HCT116 (cell line): ENCODE data around the gene PRR7. TPM values are rescaled to one million over a fixed set of nuclear protein-coding genes. Genes with fewer than 3 reads are reported as not detected.

ENCODE experiments used
- ATAC-seq: fragments of 200-7000 bp; cut with Tn5 transposase; 2 replicates; pipeline ENCODE4 v1.9.1; 2020; ENCODE audit warnings: mild to moderate bottlenecking, moderate library complexity
- BruUV-seq: library from RNA; stranded (reverse); fragments of 400-500 nt; replicated peaks from 2 replicates; lab custom pipeline; 2021; lab: Mats Ljungman, UMichigan
- CTCF ChIA-PET: fragments of 300-600 bp; sonication (Branson Sonifier 250); formaldehyde crosslinking; loops from one replicate; lab custom pipeline; 2021; ENCODE audit warnings: antibody characterized with exemption; lab: Charles Lee
- POLR2A ChIA-PET: fragments of 300-600, 350-600 bp; sonication (Branson Sonifier 250); formaldehyde crosslinking; loops from one replicate; lab custom pipeline; 2021; ENCODE audit warnings: antibody characterized with exemption; lab: Charles Lee
- RAD21 ChIA-PET, 2 experiments: fragments of 300-600 bp; sonication (Branson Sonifier 250); formaldehyde crosslinking; loops; one replicate each; lab custom pipeline; 2023; ENCODE audit warnings: low total read pairs in 2 of 2; ENCODE audit not compliant: uncharacterized antibody in 2 of 2, unreplicated experiment in 2 of 2, low non-redundant PET in 1 of 2; lab: Charles Lee
- DNase-seq: peaks from one replicate; pipeline ENCODE4 v3.0.0-alpha.2; 2010; ENCODE audit warnings: low read depth, low spot score
- H2AFZ ChIP-seq: fragments of 200-600 bp; shearing (Covaris generic), sonication (generic); 2 replicates; pipeline ENCODE4 v1.6.1; 2017; ENCODE audit warnings: low read depth, mixed run types, mixed read lengths, antibody characterized with exemption, low read length; ENCODE audit not compliant: poor library complexity, severe bottlenecking
- H3K27ac ChIP-seq: 2 replicates; pipeline ENCODE4 v1.5.1; 2012; ENCODE audit warnings: low read depth, low read length
- H3K27me3 ChIP-seq: fragments of 200-600 bp; sonication (generic); 2 replicates; pipeline ENCODE4 v1.6.1; 2016; ENCODE audit warnings: mixed run types, low read length, mixed read lengths; ENCODE audit not compliant: insufficient read depth
- H3K36me3 ChIP-seq, 2 experiments: fragments of 200-500 bp in 1 of 2; fragments of 200-600 bp in 1 of 2; sonication (Bioruptor generic) in 1 of 2; sonication (generic) in 1 of 2; 2 replicates each; pipeline versions ENCODE4 v1.5.1 to v1.6.1; 2014 to 2016; ENCODE audit warnings: low read length in 2 of 2, inconsistent platforms in 1 of 2, mixed read lengths in 1 of 2, mixed run types in 1 of 2; ENCODE audit not compliant: insufficient read depth in 2 of 2, control insufficient read depth in 1 of 2
- H3K4me1 ChIP-seq, 2 experiments: fragments of 200-600 bp in 1 of 2; sonication (generic) in 1 of 2; 2 replicates each; pipeline versions ENCODE4 v1.5.1 to v1.6.1; 2012 to 2017; ENCODE audit warnings: low read length in 2 of 2, inconsistent platforms in 1 of 2, mild to moderate bottlenecking in 1 of 2, mixed read lengths in 1 of 2, mixed run types in 1 of 2, moderate library complexity in 1 of 2; ENCODE audit not compliant: insufficient read depth in 2 of 2, control insufficient read depth in 1 of 2
- H3K4me2 ChIP-seq: fragments of 200-600 bp; sonication (generic); 2 replicates; pipeline ENCODE4 v1.6.1; 2017; ENCODE audit warnings: mixed run types, low read length, mixed read lengths
- H3K4me3 ChIP-seq, 2 experiments: fragments of 200-600 bp in 1 of 2; sonication (generic) in 1 of 2; replicated peaks in 1 of 2; 2 replicates each; pipeline ENCODE4 v1.5.1; 2011 to 2016; ENCODE audit warnings: low read length in 2 of 2, control low read depth in 1 of 2, low read depth in 1 of 2, mild to moderate bottlenecking in 1 of 2, mixed read lengths in 1 of 2, mixed run types in 1 of 2
- H3K79me2 ChIP-seq: fragments of 200-600 bp; sonication (generic); 2 replicates; pipeline ENCODE4 v1.6.1; 2017; ENCODE audit warnings: mild to moderate bottlenecking, mixed run types, low read length, moderate library complexity, mixed read lengths; ENCODE audit not compliant: insufficient read depth
- H3K9ac ChIP-seq: fragments of 200-600 bp; sonication (generic); 2 replicates; pipeline ENCODE4 v1.6.1; 2016; ENCODE audit warnings: low read length, mixed read lengths
- H3K9me2 ChIP-seq: fragments of 200-600 bp; sonication (generic), shearing (Covaris generic); 2 replicates; pipeline ENCODE4 v1.6.1; 2017; ENCODE audit warnings: mixed run types, mild to moderate bottlenecking, moderate library complexity; ENCODE audit not compliant: insufficient read depth
- H3K9me3 ChIP-seq, 2 experiments: fragments of 200-500 bp in 1 of 2; fragments of 200-600 bp in 1 of 2; sonication (Bioruptor generic) in 1 of 2; sonication (generic) in 1 of 2; 2 replicates each; pipeline ENCODE4 v1.6.1; 2014 to 2017; ENCODE audit warnings: low read length in 2 of 2, mixed read lengths in 2 of 2, inconsistent platforms in 1 of 2, low read depth in 1 of 2, mild to moderate bottlenecking in 1 of 2, mixed run types in 1 of 2, moderate library complexity in 1 of 2; ENCODE audit not compliant: control insufficient read depth in 1 of 2, insufficient read depth in 1 of 2
- H4K20me1 ChIP-seq: fragments of 200-600 bp; sonication (generic), shearing (Covaris generic); 2 replicates; pipeline ENCODE4 v1.6.1; 2017; ENCODE audit warnings: mixed run types, mild to moderate bottlenecking, moderate library complexity; ENCODE audit not compliant: insufficient read depth
- ATF3 ChIP-seq: IDR thresholded peaks from 2 replicates; pipeline ENCODE4 v1.6.1; 2012
- EGR1 ChIP-seq: IDR thresholded peaks from 2 replicates; pipeline ENCODE4 v1.6.1; 2012; ENCODE audit warnings: low read depth
- EZH2phosphoT487 ChIP-seq: fragments of 200-600 bp; IDR thresholded peaks from 2 replicates; pipeline ENCODE4 v1.6.1; 2018; ENCODE audit warnings: antibody characterized with exemption, borderline replicate concordance
- FOSL1 ChIP-seq: IDR thresholded peaks from 2 replicates; pipeline ENCODE4 v1.6.1; 2012; ENCODE audit warnings: low read depth
- JUND ChIP-seq: IDR thresholded peaks from 2 replicates; pipeline ENCODE4 v1.6.1; 2012
- POLR2A ChIP-seq: IDR thresholded peaks from 2 replicates; pipeline ENCODE4 v1.7.0; 2011; ENCODE audit warnings: borderline replicate concordance; ENCODE audit not compliant: insufficient read depth, insufficient read length; ENCODE audit errors: extremely low read depth
- POLR2AphosphoS5 ChIP-seq: IDR thresholded peaks from 2 replicates; pipeline ENCODE4 v1.6.1; 2011; ENCODE audit warnings: mild to moderate bottlenecking, low read depth, low read length, moderate library complexity
- RAD21 ChIP-seq: IDR thresholded peaks from 2 replicates; pipeline ENCODE4 v1.6.1; 2012; ENCODE audit warnings: low read depth, mild to moderate bottlenecking
- SIN3A ChIP-seq: IDR thresholded peaks from 2 replicates; pipeline ENCODE4 v1.6.1; 2012; ENCODE audit warnings: low read depth
- SP1 ChIP-seq: IDR thresholded peaks from 2 replicates; pipeline ENCODE4 v1.6.1; 2012; ENCODE audit warnings: low read depth
- SRF ChIP-seq: IDR thresholded peaks from 2 replicates; pipeline ENCODE4 v1.6.1; 2012; ENCODE audit warnings: low read depth
- YY1 ChIP-seq: IDR thresholded peaks from 2 replicates; pipeline ENCODE4 v1.6.1; 2011; ENCODE audit warnings: low read length, low read depth, moderate library complexity, mild to moderate bottlenecking; ENCODE audit not compliant: insufficient replicate concordance; ENCODE audit errors: extremely low read depth
- ZFX ChIP-seq: fragments of 450-650 bp; IDR thresholded peaks from 2 replicates; pipeline ENCODE4 v1.6.1; 2017
- ZNF274 ChIP-seq: fragments of 200-500 bp; sonication (Bioruptor generic); IDR thresholded peaks from 2 replicates; pipeline ENCODE4 v1.6.1; 2014; ENCODE audit warnings: mild to moderate bottlenecking, low read depth, low read length, inconsistent platforms
- intact Hi-C: fragments of 100-400 bp; cut with micrococcal nuclease; formaldehyde crosslinking; loops from 2 replicates; pipeline ENCODE4 v1.10.0; 2022
- total RNA-seq: library from RNA; stranded (reverse); gene quantifications from one replicate; pipeline ENCODE4 v1.2.1, GENCODE V29; 2021; ENCODE audit not compliant: unreplicated experiment
- TF ChIP-seq, protein P1 (sequence below): IDR thresholded peaks from 2 replicates; pipeline ENCODE4 v1.6.1; 2011; ENCODE audit warnings: mild to moderate bottlenecking, low read length, moderate library complexity; ENCODE audit not compliant: insufficient replicate concordance; ENCODE audit errors: extremely low read depth
- TF ChIP-seq, protein P2 (sequence below): IDR thresholded peaks from 2 replicates; pipeline ENCODE4 v1.6.1; 2012

The PRR7 gene
- total RNA-seq, 1 experiment from 2014 or later, result 39.9 TPM

GRCh38 chr5:177503351-177504085, 56.9 kb downstream of the PRR7 start:
- no peak for ATAC-seq
- ChIA-PET POLR2A (no interaction called here), RAD21 (no interaction called here), CTCF (no interaction called here)
- H3K27ac ChIP-seq, result no peak overlapping the region
- no peaks in the 10 kb centered on the region for H3K27me3 ChIP-seq
- no peak for DNase-seq
- intact Hi-C loops, result loop anchor here (5.0 kb wide), 1 partner anchor 201 kb away; the partner anchor contains the start of genes PRELID1 and RAB24
- no peaks in the 10 kb centered on the region for H3K79me2 ChIP-seq
- H2AFZ ChIP-seq, result no peak overlapping the region
- H3K36me3 ChIP-seq, result no peaks in the 10 kb centered on the region
- H4K20me1 ChIP-seq, result no peaks in the 10 kb centered on the region
- no peak overlapping the region for H3K4me3 ChIP-seq
- BruUV-seq, result no TSS peak
- no peaks in the 10 kb centered on the region for H3K9me2 ChIP-seq
- no peak overlapping the region for H3K9ac ChIP-seq
- H3K4me1 ChIP-seq, result peaks cover 4 to 11% of the 10 kb centered on the region in 2 experiments; a peak in 3 of 4 replicates
- no peak overlapping the region for H3K4me2 ChIP-seq
- no peaks in the 10 kb centered on the region for H3K9me3 ChIP-seq
- TF ChIP-seq POLR2AphosphoS5 (no peak), EZH2phosphoT487 (no peak), ATF3 (no peak)

- Histone ChIP-seq H4K20me1 (no peaks in the 10 kb centered on the region), H3K9ac (no peak overlapping the region), H3K4me1 (peaks cover 4 to 11% of the 10 kb centered on the region in 2 experiments; a peak in 3 of 4 replicates), H3K27ac (no peak overlapping the region), H3K9me3 (no peaks in the 10 kb centered on the region), H2AFZ (no peak overlapping the region), H3K27me3 (no peaks in the 10 kb centered on the region), H3K4me2 (no peak overlapping the region), H3K79me2 (no peaks in the 10 kb centered on the region), H3K9me2 (no peaks in the 10 kb centered on the region), H3K36me3 (no peaks in the 10 kb centered on the region), H3K4me3 (no peak overlapping the region)
- DNase-seq (no peak), ATAC-seq (no peak)
- no TSS peak for BruUV-seq
- ChIA-PET CTCF (no interaction called here), POLR2A (no interaction called here), RAD21 (no interaction called here)
- intact Hi-C loops, result loop anchor here (5.0 kb wide), 1 partner anchor 202 kb away; the partner anchor contains the start of genes PRELID1 and RAB24
- TF ChIP-seq ATF3, result no peak
- TF ChIP-seq EGR1, result no peak
- no peak for TF ChIP-seq RAD21
- no peak for TF ChIP-seq YY1
- TF ChIP-seq, protein P1, sequence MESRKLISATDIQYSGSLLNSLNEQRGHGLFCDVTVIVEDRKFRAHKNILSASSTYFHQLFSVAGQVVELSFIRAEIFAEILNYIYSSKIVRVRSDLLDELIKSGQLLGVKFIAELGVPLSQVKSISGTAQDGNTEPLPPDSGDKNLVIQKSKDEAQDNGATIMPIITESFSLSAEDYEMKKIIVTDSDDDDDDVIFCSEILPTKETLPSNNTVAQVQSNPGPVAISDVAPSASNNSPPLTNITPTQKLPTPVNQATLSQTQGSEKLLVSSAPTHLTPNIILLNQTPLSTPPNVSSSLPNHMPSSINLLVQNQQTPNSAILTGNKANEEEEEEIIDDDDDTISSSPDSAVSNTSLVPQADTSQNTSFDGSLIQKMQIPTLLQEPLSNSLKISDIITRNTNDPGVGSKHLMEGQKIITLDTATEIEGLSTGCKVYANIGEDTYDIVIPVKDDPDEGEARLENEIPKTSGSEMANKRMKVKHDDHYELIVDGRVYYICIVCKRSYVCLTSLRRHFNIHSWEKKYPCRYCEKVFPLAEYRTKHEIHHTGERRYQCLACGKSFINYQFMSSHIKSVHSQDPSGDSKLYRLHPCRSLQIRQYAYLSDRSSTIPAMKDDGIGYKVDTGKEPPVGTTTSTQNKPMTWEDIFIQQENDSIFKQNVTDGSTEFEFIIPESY, result no peak
- no peak for TF ChIP-seq POLR2A
- no peak for TF ChIP-seq SRF
- no peak for TF ChIP-seq JUND
- TF ChIP-seq, protein P2, sequence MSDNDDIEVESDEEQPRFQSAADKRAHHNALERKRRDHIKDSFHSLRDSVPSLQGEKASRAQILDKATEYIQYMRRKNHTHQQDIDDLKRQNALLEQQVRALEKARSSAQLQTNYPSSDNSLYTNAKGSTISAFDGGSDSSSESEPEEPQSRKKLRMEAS, result no peak
- no peak for TF ChIP-seq FOSL1
- TF ChIP-seq ZFX, result no peak
- no peak for TF ChIP-seq SIN3A
- no peak for TF ChIP-seq ZNF274
- TF ChIP-seq SP1, result no peak
Measured at GRCh38 chr5:177504086-177505056, 57.8 kb downstream of the PRR7 start.
